WTC11 (cell line): ENCODE measurements around the gene WTAP. TPM values are rescaled to one million over a fixed set of nuclear protein-coding genes. Genes with fewer than 3 reads are reported as not detected.

Source experiments
- ATAC-seq: fragments of 200-7000 bp; cut with Tn5 transposase; 2 replicates; pipeline ENCODE4 v1.10.0; 2021; ENCODE audit warnings: mild to moderate bottlenecking, moderate library complexity
- CTCF ChIA-PET: fragments of 300-600 bp; sonication (Branson Sonifier 250); formaldehyde crosslinking; loops from one replicate; lab custom pipeline; 2021; ENCODE audit warnings: antibody characterized with exemption; lab: Charles Lee
- POLR2A ChIA-PET: fragments of 350-600 bp; sonication (Branson Sonifier 250); formaldehyde crosslinking; loops from one replicate; lab custom pipeline; 2021; ENCODE audit warnings: antibody characterized with exemption; lab: Charles Lee
- DNase-seq: peaks from one replicate; pipeline ENCODE4 v3.0.0; 2021; ENCODE audit warnings: low spot score
- H3K27ac Mint-ChIP-seq: 2 replicates; pipeline ENCODE4 v1.8.0; 2021; ENCODE audit warnings: mixed read lengths
- H3K27me3 Mint-ChIP-seq: 2 replicates; pipeline ENCODE4 v1.8.0; 2021; ENCODE audit warnings: low read depth, mild to moderate bottlenecking, moderate library complexity, mixed read lengths
- H3K36me3 Mint-ChIP-seq: 2 replicates; pipeline ENCODE4 v1.8.0; 2021; ENCODE audit warnings: mixed read lengths
- H3K4me1 Mint-ChIP-seq: 2 replicates; pipeline ENCODE4 v1.8.0; 2022; ENCODE audit warnings: mixed read lengths
- H3K4me3 Mint-ChIP-seq: 2 replicates; pipeline ENCODE4 v1.8.0; 2021; ENCODE audit warnings: mild to moderate bottlenecking, moderate library complexity, mixed read lengths
- H3K9me3 Mint-ChIP-seq: 2 replicates; pipeline ENCODE4 v1.8.0; 2021; ENCODE audit warnings: mixed read lengths
- ATF6 ChIP-seq: sonication (generic); formaldehyde crosslinking; IDR thresholded peaks from 2 replicates; pipeline ENCODE4 v1.8.1; 2023; ENCODE audit warnings: mild to moderate bottlenecking, missing genetic modification reagents
- CBFB ChIP-seq: sonication (generic); formaldehyde crosslinking; IDR thresholded peaks from 2 replicates; pipeline ENCODE4 v1.8.1; 2022; ENCODE audit warnings: mild to moderate bottlenecking, low read depth, missing genetic modification reagents
- CDX4 ChIP-seq: fragments of 250-450 bp; sonication (Bioruptor Pico); IDR thresholded peaks from 2 replicates; pipeline ENCODE4 v1.9.0; 2021; ENCODE audit warnings: moderate library complexity, mild to moderate bottlenecking, inconsistent platforms, borderline replicate concordance
- CREB1 ChIP-seq: sonication (generic); formaldehyde crosslinking; IDR thresholded peaks from 2 replicates; pipeline ENCODE4 v1.8.0; 2023; ENCODE audit warnings: mild to moderate bottlenecking, missing genetic modification reagents
- CTCF ChIP-seq: fragments of 200-600 bp; IDR thresholded peaks from 2 replicates; pipeline ENCODE4 v1.8.0; 2022; ENCODE audit warnings: antibody characterized with exemption
- ESRRA ChIP-seq: sonication (generic); formaldehyde crosslinking; IDR thresholded peaks from 2 replicates; pipeline ENCODE4 v1.8.1; 2022; ENCODE audit warnings: mild to moderate bottlenecking, missing genetic modification reagents, borderline replicate concordance
- GABPB1 ChIP-seq: sonication (generic); formaldehyde crosslinking; IDR thresholded peaks from 2 replicates; pipeline ENCODE4 v1.8.1; 2023; ENCODE audit warnings: mild to moderate bottlenecking, missing genetic modification reagents
- GTF2I ChIP-seq: fragments of 250-450 bp; sonication (Bioruptor Pico); conservative IDR thresholded peaks from 2 replicates; pipeline ENCODE4 v1.4.0; 2021; ENCODE audit warnings: mild to moderate bottlenecking
- HMGA2 ChIP-seq: fragments of 250-450 bp; sonication (Bioruptor Pico); IDR thresholded peaks from 2 replicates; pipeline ENCODE4 v1.4.0; 2021; ENCODE audit warnings: mild to moderate bottlenecking, moderate library complexity
- NFE2L1 ChIP-seq: sonication (generic); formaldehyde crosslinking; IDR thresholded peaks from 2 replicates; pipeline ENCODE4 v1.8.1; 2023; ENCODE audit warnings: missing genetic modification reagents
- NR1H2 ChIP-seq: sonication (generic); formaldehyde crosslinking; IDR thresholded peaks from 2 replicates; pipeline ENCODE4 v1.9.0; 2021; ENCODE audit warnings: mild to moderate bottlenecking, moderate library complexity, missing genetic modification reagents
- NR2C2 ChIP-seq: sonication (generic); formaldehyde crosslinking; IDR thresholded peaks from 2 replicates; pipeline ENCODE4 v1.8.0; 2022; ENCODE audit warnings: mild to moderate bottlenecking, missing genetic modification reagents
- PRRX2 ChIP-seq: fragments of 250-450 bp; sonication (Bioruptor Pico); IDR thresholded peaks from 2 replicates; pipeline ENCODE4 v1.8.0; 2021; ENCODE audit warnings: mild to moderate bottlenecking
- RORB ChIP-seq: fragments of 250-450 bp; sonication (Bioruptor Pico); IDR thresholded peaks from 2 replicates; pipeline ENCODE4 v1.9.0; 2021; ENCODE audit warnings: mild to moderate bottlenecking
- SP1 ChIP-seq: sonication (generic); formaldehyde crosslinking; conservative IDR thresholded peaks from 2 replicates; pipeline ENCODE4 v1.8.1; 2022; ENCODE audit warnings: missing genetic modification reagents
- STAT6 ChIP-seq: sonication (generic); formaldehyde crosslinking; conservative IDR thresholded peaks from 2 replicates; pipeline ENCODE4 v1.8.1; 2023; ENCODE audit warnings: mild to moderate bottlenecking, low read depth, missing genetic modification reagents, moderate library complexity
- TP53 ChIP-seq: sonication (generic); formaldehyde crosslinking; IDR thresholded peaks from 2 replicates; pipeline ENCODE4 v1.8.1; 2023; ENCODE audit warnings: mild to moderate bottlenecking, missing genetic modification reagents
- ZBTB43 ChIP-seq: sonication (generic); formaldehyde crosslinking; IDR thresholded peaks from 2 replicates; pipeline ENCODE4 v1.8.1; 2023; ENCODE audit warnings: mild to moderate bottlenecking, missing genetic modification reagents
- ZNF138 ChIP-seq: sonication (generic); formaldehyde crosslinking; conservative IDR thresholded peaks from 2 replicates; pipeline ENCODE4 v1.8.1; 2022; ENCODE audit warnings: mild to moderate bottlenecking, moderate library complexity, missing genetic modification reagents
- ZNF263 ChIP-seq: sonication (generic); formaldehyde crosslinking; IDR thresholded peaks from 2 replicates; pipeline ENCODE4 v1.8.1; 2022; ENCODE audit warnings: low read depth, mild to moderate bottlenecking, moderate library complexity, missing genetic modification reagents
- ZNF281 ChIP-seq: sonication (generic); formaldehyde crosslinking; IDR thresholded peaks from 2 replicates; pipeline ENCODE4 v1.8.0; 2023; ENCODE audit warnings: mild to moderate bottlenecking, missing genetic modification reagents
- total RNA-seq: library from RNA; stranded (reverse); gene quantifications from 3 replicates; pipeline ENCODE4 v1.2.3, GENCODE V29; 2021

Gene WTAP
- total RNA-seq, 1 experiment from 2014 or later, result 88.8 TPM

- Mint-ChIP-seq H3K4me3 (no peak overlapping the region), H3K4me1 (no peaks in the 10 kb centered on the region), H3K36me3 (peaks cover 18% of the 10 kb centered on the region), H3K27me3 (no peaks in the 10 kb centered on the region; the same call in 1 of the 2 replicates), H3K27ac (no peak overlapping the region), H3K9me3 (peaks cover 24% of the 10 kb centered on the region)
- POLR2A ChIA-PET, result no interaction called here
- TF ChIP-seq ZNF281 (CRISPR knock-in tag) (no peak), GTF2I (CRISPR knock-in tag) (no peak), GABPB1 (CRISPR knock-in tag) (no peak), CTCF (no peak), NR2C2 (CRISPR knock-in tag) (no peak), CBFB (no peak), STAT6 (CRISPR knock-in tag) (no peak), RORB (no peak), ESRRA (CRISPR knock-in tag) (no peak), PRRX2 (CRISPR knock-in tag) (no peak), TP53 (CRISPR knock-in tag) (no peak), CDX4 (CRISPR knock-in tag) (no peak), NFE2L1 (CRISPR knock-in tag) (no peak), SP1 (CRISPR knock-in tag) (no peak)
- ATAC-seq (no peak), DNase-seq (no peak)
- CTCF ChIA-PET, result no interaction called here
These were observed 26.3 kb upstream of the WTAP start for GRCh38 chr6:159700970-159701369.

- Mint-ChIP-seq H3K27ac (no peak overlapping the region), H3K27me3 (no peaks in the 10 kb centered on the region; the same call in none of the 2 replicates), H3K4me3 (no peak overlapping the region), H3K36me3 (peaks cover 18% of the 10 kb centered on the region), H3K9me3 (peaks cover 24% of the 10 kb centered on the region), H3K4me1 (no peaks in the 10 kb centered on the region)
- ATAC-seq, result no peak
- ChIA-PET CTCF (no interaction called here), POLR2A (no interaction called here)
- no peak for DNase-seq
- TF ChIP-seq ZNF138 (no peak), NR1H2 (CRISPR knock-in tag) (no peak), ZBTB43 (no peak), ZNF263 (no peak), CREB1 (CRISPR knock-in tag) (no peak), ATF6 (CRISPR knock-in tag) (no peak), TP53 (CRISPR knock-in tag) (no peak), HMGA2 (CRISPR knock-in tag) (no peak)
These were observed 25.8 kb upstream of the WTAP start for GRCh38 chr6:159701413-159701999.
